Hepatocyte (in vitro differentiated cells): ENCODE measurements around the gene SLCO3A1.

Source experiments
- CTCF ChIP-seq: fragments of 200-600 bp; sonication (generic); IDR thresholded peaks from 2 replicates; pipeline ENCODE4 v1.5.1; 2016; ENCODE audit warnings: antibody characterized with exemption, mild to moderate bottlenecking; ENCODE audit not compliant: poor library complexity
- EZH2phosphoT487 ChIP-seq: fragments of 200-600 bp; sonication (generic); IDR thresholded peaks from one replicate; pipeline ENCODE4 v1.6.1; 2018; ENCODE audit warnings: antibody characterized with exemption, mild to moderate bottlenecking, low read depth, moderate library complexity; ENCODE audit not compliant: unreplicated experiment, severe bottlenecking

- TF ChIP-seq CTCF (no peak), EZH2phosphoT487 (no peak)
Observed at GRCh38 chr15:91988655-91989054, 135.1 kb downstream of the SLCO3A1 start.
